Measurements from ENCODE around the gene NRAP.

NRAP gene

GRCh38 chr10:113552014-113552413 lies 111.8 kb downstream of the NRAP start:
- DNase-seq, result no peak
- in situ Hi-C loops (cut with HindIII; ENCODE audit: low pct_ligation_motif_present, low sequenced_read_pairs), result no loop called here
- no peak for TF ChIP-seq CTCF (IDR thresholded peaks at IDR 0.05; ENCODE audit: low read depth, low read length, missing control alignments)
- H3K36me3 ChIP-seq (replicated peaks), result no peaks in the 10 kb centered on the region
- no peaks in the 10 kb centered on the region for H3K27me3 ChIP-seq (replicated peaks)
- H3K27ac ChIP-seq, result no peak overlapping the region
- no peak overlapping the region for H3K4me3 ChIP-seq (ENCODE audit: low read depth, low read length)

GRCh38 chr10:113550365-113550764 lies 113.5 kb downstream of the NRAP start:
- in situ Hi-C loops (cut with HindIII; ENCODE audit: low pct_ligation_motif_present, low sequenced_read_pairs), result no loop called here
- Histone ChIP-seq H3K4me3 (ENCODE audit: low read depth, low read length) (no peak overlapping the region), H3K27ac (no peak overlapping the region), H3K36me3 (replicated peaks) (no peaks in the 10 kb centered on the region), H3K27me3 (replicated peaks) (no peaks in the 10 kb centered on the region)
- no peak for TF ChIP-seq CTCF (IDR thresholded peaks at IDR 0.05; ENCODE audit: low read depth, low read length, missing control alignments)
- DNase-seq, result peak; percentile 25

GRCh38 chr10:113549856-113550255 lies 114.0 kb downstream of the NRAP start:
- Histone ChIP-seq H3K4me3 (ENCODE audit: low read depth, low read length) (no peak overlapping the region), H3K27ac (no peak overlapping the region), H3K36me3 (replicated peaks) (no peaks in the 10 kb centered on the region), H3K27me3 (replicated peaks) (no peaks in the 10 kb centered on the region)
- no peak for TF ChIP-seq CTCF (IDR thresholded peaks at IDR 0.05; ENCODE audit: low read depth, low read length, missing control alignments)
- in situ Hi-C loops (cut with HindIII; ENCODE audit: low pct_ligation_motif_present, low sequenced_read_pairs), result no loop called here
- DNase-seq, result no peak

GRCh38 chr10:113547426-113547825 lies 116.4 kb downstream of the NRAP start:
- no peak for TF ChIP-seq CTCF (IDR thresholded peaks at IDR 0.05; ENCODE audit: low read depth, low read length, missing control alignments)
- no peak for DNase-seq
- H3K36me3 ChIP-seq (replicated peaks), result no peaks in the 10 kb centered on the region
- no peaks in the 10 kb centered on the region for H3K27me3 ChIP-seq (replicated peaks)
- H3K4me3 ChIP-seq (ENCODE audit: low read depth, low read length), result no peak overlapping the region
- no peak overlapping the region for H3K27ac ChIP-seq
- in situ Hi-C loops (cut with HindIII; ENCODE audit: low pct_ligation_motif_present, low sequenced_read_pairs), result no loop called here

- no peak for TF ChIP-seq CTCF (IDR thresholded peaks at IDR 0.05; ENCODE audit: low read depth, low read length, missing control alignments)
- no peak overlapping the region for H3K4me3 ChIP-seq (ENCODE audit: low read depth, low read length)
- in situ Hi-C loops (cut with HindIII; ENCODE audit: low pct_ligation_motif_present, low sequenced_read_pairs), result no loop called here
- DNase-seq, result no peak
- H3K27me3 ChIP-seq (replicated peaks), result no peaks in the 10 kb centered on the region
- no peak overlapping the region for H3K27ac ChIP-seq
- H3K36me3 ChIP-seq (replicated peaks), result no peaks in the 10 kb centered on the region
These were observed 119.4 kb downstream of the NRAP start for GRCh38 chr10:113544392-113544791.

- no peak for TF ChIP-seq CTCF (IDR thresholded peaks at IDR 0.05; ENCODE audit: low read depth, low read length, missing control alignments)
- Histone ChIP-seq H3K36me3 (replicated peaks) (no peaks in the 10 kb centered on the region), H3K27me3 (replicated peaks) (no peaks in the 10 kb centered on the region), H3K4me3 (ENCODE audit: low read depth, low read length) (no peak overlapping the region), H3K27ac (no peak overlapping the region)
- in situ Hi-C loops (cut with HindIII; ENCODE audit: low pct_ligation_motif_present, low sequenced_read_pairs), result no loop called here
- no peak for DNase-seq
These were observed 120.5 kb downstream of the NRAP start for GRCh38 chr10:113543107-113543955.

Measured in brain microvascular endothelial cell (primary cell).